ENCODE measurements around the gene XKR8. TPM values are rescaled to one million over a fixed set of nuclear protein-coding genes. Genes with fewer than 3 reads are reported as not detected.

The XKR8 gene
- polyA plus RNA-seq, 3 donors: 12.3 to 36.7 (median 25.9) TPM

GRCh38 chr1:27973771-27974416 is 14.1 kb downstream of the XKR8 start:
- no peak overlapping the region for H3K9ac ChIP-seq (ENCODE audit: insufficient read depth, low read length, poor library complexity, severe bottlenecking)
- intact Hi-C loops (cut with micrococcal nuclease): no loop called here
- no peaks in the 10 kb centered on the region for H3K27me3 ChIP-seq (ENCODE audit: control insufficient read depth in 2 of 2, insufficient read depth in 2 of 2, low read length in 2 of 2)
- DNase-seq: no peak
- Mint-ChIP-seq H3K36me3 (peaks cover 62 to 70% of the 10 kb centered on the region in 2 donors), H3K9me3 (no peaks in the 10 kb centered on the region), H3K27ac (peak overlapping the region in 1 of 7 donors; percentile 31), H3K4me1 (peaks cover 6% of the 10 kb centered on the region), H3K27me3 (ENCODE audit: low read depth in 3 of 3) (no peaks in the 10 kb centered on the region), H3K4me3 (no peak overlapping the region)
- H3K9me3 ChIP-seq (replicated peaks in 1 of 2; ENCODE audit: control insufficient read depth in 1 of 2, insufficient read depth in 1 of 2, low read length in 2 of 2): no peaks in the 10 kb centered on the region
- H3K4me1 ChIP-seq (ENCODE audit: control insufficient read depth in 1 of 2, insufficient read depth in 2 of 2, low read length in 2 of 2): peaks cover 1 to 4% of the 10 kb centered on the region in 2 donors
- 100% methylated on average over 1 of the region's 4 CpGs for WGBS (ENCODE audit: insufficient coverage)
- no peak overlapping the region for H3K4me3 ChIP-seq (replicated peaks in 1 of 3; ENCODE audit: low read depth in 2 of 3, low read length in 3 of 3)
- H4K20me1 ChIP-seq (ENCODE audit: insufficient read depth, low read length): no peaks in the 10 kb centered on the region
- H2AFZ ChIP-seq (ENCODE audit: insufficient read depth, low read depth, low read length, poor library complexity, severe bottlenecking): no peak overlapping the region
- no peak overlapping the region for H3K27ac ChIP-seq (ENCODE audit: low read depth in 1 of 2, low read length in 2 of 2)
- no peak overlapping the region for H3K4me2 ChIP-seq (replicated peaks; ENCODE audit: extremely low read depth, low read length, poor library complexity, severe bottlenecking)
- H3K79me2 ChIP-seq (ENCODE audit: insufficient read depth, low read length): no peaks in the 10 kb centered on the region
- H3K36me3 ChIP-seq (replicated peaks in 1 of 2; ENCODE audit: control insufficient read depth in 1 of 2, insufficient read depth in 2 of 2, low read length in 2 of 2): peaks cover 38 to 80% of the 10 kb centered on the region in 2 donors
- TF ChIP-seq, protein P1, sequence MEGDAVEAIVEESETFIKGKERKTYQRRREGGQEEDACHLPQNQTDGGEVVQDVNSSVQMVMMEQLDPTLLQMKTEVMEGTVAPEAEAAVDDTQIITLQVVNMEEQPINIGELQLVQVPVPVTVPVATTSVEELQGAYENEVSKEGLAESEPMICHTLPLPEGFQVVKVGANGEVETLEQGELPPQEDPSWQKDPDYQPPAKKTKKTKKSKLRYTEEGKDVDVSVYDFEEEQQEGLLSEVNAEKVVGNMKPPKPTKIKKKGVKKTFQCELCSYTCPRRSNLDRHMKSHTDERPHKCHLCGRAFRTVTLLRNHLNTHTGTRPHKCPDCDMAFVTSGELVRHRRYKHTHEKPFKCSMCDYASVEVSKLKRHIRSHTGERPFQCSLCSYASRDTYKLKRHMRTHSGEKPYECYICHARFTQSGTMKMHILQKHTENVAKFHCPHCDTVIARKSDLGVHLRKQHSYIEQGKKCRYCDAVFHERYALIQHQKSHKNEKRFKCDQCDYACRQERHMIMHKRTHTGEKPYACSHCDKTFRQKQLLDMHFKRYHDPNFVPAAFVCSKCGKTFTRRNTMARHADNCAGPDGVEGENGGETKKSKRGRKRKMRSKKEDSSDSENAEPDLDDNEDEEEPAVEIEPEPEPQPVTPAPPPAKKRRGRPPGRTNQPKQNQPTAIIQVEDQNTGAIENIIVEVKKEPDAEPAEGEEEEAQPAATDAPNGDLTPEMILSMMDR (IDR thresholded peaks at IDR 0.05): no peak

- Histone ChIP-seq H3K36me3 (replicated peaks in 1 of 2; ENCODE audit: control insufficient read depth in 1 of 2, insufficient read depth in 2 of 2, low read length in 2 of 2) (peaks cover 38 to 77% of the 10 kb centered on the region in 2 donors), H3K4me1 (ENCODE audit: control insufficient read depth in 1 of 2, insufficient read depth in 2 of 2, low read length in 2 of 2) (peaks cover 6 to 7% of the 10 kb centered on the region in 2 donors), H3K9me3 (replicated peaks in 1 of 2; ENCODE audit: control insufficient read depth in 1 of 2, insufficient read depth in 1 of 2, low read length in 2 of 2) (no peaks in the 10 kb centered on the region), H3K27me3 (ENCODE audit: control insufficient read depth in 2 of 2, insufficient read depth in 2 of 2, low read length in 2 of 2) (no peaks in the 10 kb centered on the region), H4K20me1 (ENCODE audit: insufficient read depth, low read length) (no peaks in the 10 kb centered on the region), H3K27ac (ENCODE audit: low read depth in 1 of 2, low read length in 2 of 2) (no peak overlapping the region), H3K9ac (ENCODE audit: insufficient read depth, low read length, poor library complexity, severe bottlenecking) (no peak overlapping the region), H2AFZ (ENCODE audit: insufficient read depth, low read depth, low read length, poor library complexity, severe bottlenecking) (no peak overlapping the region), H3K4me3 (replicated peaks in 1 of 3; ENCODE audit: low read depth in 2 of 3, low read length in 3 of 3) (no peak overlapping the region), H3K4me2 (replicated peaks; ENCODE audit: extremely low read depth, low read length, poor library complexity, severe bottlenecking) (no peak overlapping the region), H3K79me2 (ENCODE audit: insufficient read depth, low read length) (no peaks in the 10 kb centered on the region)
- Mint-ChIP-seq H3K4me1 (peaks cover 4% of the 10 kb centered on the region), H3K9me3 (no peaks in the 10 kb centered on the region), H3K36me3 (peaks cover 61 to 69% of the 10 kb centered on the region in 2 donors), H3K27ac (no peak overlapping the region), H3K27me3 (ENCODE audit: low read depth in 3 of 3) (no peaks in the 10 kb centered on the region), H3K4me3 (no peak overlapping the region)
- TF ChIP-seq, protein P1 (IDR thresholded peaks at IDR 0.05): no peak
- DNase-seq: no peak
- intact Hi-C loops (cut with micrococcal nuclease): no loop called here
Observed at GRCh38 chr1:27974417-27974781, 14.6 kb downstream of the XKR8 start.
